NT2/D1 (cell line): Measurements from ENCODE around the gene DPH3.

ENCODE experiments used
- SUZ12 ChIP-seq: IDR thresholded peaks from 2 replicates; pipeline ENCODE4 v1.6.1; 2011; ENCODE audit not compliant: insufficient read length, insufficient read depth; ENCODE audit errors: extremely low read depth
- ZNF274 ChIP-seq: IDR thresholded peaks from 2 replicates; pipeline ENCODE4 v1.6.1; 2011; ENCODE audit warnings: mild to moderate bottlenecking, low read depth, low read length

- TF ChIP-seq SUZ12 (no peak), ZNF274 (no peak)
Observed at GRCh38 chr3:16234281-16234680, 30.5 kb downstream of the DPH3 start.
